A549 (cell line): ENCODE results near the gene SGO1.

ENCODE experiments used
- HOXA7 ChIP-seq: fragments of 250-450 bp; sonication (Bioruptor Pico); IDR thresholded peaks from 2 replicates; pipeline ENCODE4 v1.5.0; 2020; ENCODE audit warnings: mild to moderate bottlenecking, moderate library complexity
- RFX5 ChIP-seq: fragments of 450-650 bp; IDR thresholded peaks from 2 replicates; pipeline ENCODE4 v1.7.1; 2014; ENCODE audit warnings: antibody characterized with exemption, mild to moderate bottlenecking, moderate library complexity
- ZSCAN20 ChIP-seq: fragments of 250-450 bp; sonication (Bioruptor Pico); IDR thresholded peaks from 2 replicates; pipeline ENCODE4 v1.8.0; 2022; ENCODE audit warnings: mild to moderate bottlenecking, moderate library complexity

DNA sequence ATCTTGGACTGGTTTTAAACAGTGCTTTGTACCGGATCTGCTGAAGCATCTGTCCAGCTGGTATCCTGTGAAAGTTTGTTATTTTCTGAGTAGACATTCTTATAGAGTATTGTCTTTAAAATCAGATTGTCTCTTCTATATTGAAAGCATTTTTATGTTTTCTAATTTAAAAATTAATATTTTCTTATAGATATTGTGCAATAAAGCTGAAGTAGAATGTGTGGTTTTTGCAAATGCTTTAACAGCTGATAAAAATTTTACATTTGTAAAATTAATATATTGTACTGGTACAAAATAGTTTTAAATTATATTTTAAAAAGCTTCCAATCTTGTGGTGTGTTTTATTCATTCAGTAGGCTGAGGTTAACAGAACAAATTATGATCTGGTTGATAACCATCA, 31.9 kb downstream of the SGO1 start:
- no peak for TF ChIP-seq ZSCAN20 (CRISPR knock-in tag)
- TF ChIP-seq RFX5 = no peak
- no peak for TF ChIP-seq HOXA7 (CRISPR knock-in tag)
